GM19238 (cell line): ENCODE results near the gene GAB2.
A peak's percentile ranks its signal among the peaks of the same experiment; 100 is the strongest.
"Not testable (repeated sequence)": the region's sequence is repeated elsewhere in the genome, so short reads cannot be mapped to it uniquely, and the experiment has no call there.

Experiments
- DNase-seq: peaks from one replicate; pipeline ENCODE4 v3.0.0; 2011; ENCODE audit warnings: low spot score; ENCODE audit not compliant: insufficient read length

GAB2 gene

DNA sequence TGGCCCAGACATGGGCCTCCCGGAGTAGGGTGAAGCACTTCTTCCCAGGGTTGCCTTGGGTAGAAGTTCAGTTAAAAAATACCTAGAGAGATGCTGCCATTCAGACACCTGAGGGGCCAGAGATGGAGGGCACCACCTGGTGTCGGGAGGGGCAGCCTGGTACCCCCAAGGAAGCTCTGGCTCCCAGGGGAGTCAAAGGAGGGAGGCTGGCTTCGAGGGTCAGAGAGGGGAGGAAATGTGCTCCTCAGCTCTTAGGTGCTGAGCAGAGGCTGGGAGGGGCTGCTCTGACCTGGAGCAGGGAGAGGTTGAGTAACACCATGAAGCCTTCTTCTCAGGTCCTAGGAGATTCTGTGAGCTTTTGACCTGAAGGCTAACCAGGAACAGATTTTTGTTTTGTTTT is 227.8 kb downstream of the GAB2 start:
- no peak for DNase-seq

DNA sequence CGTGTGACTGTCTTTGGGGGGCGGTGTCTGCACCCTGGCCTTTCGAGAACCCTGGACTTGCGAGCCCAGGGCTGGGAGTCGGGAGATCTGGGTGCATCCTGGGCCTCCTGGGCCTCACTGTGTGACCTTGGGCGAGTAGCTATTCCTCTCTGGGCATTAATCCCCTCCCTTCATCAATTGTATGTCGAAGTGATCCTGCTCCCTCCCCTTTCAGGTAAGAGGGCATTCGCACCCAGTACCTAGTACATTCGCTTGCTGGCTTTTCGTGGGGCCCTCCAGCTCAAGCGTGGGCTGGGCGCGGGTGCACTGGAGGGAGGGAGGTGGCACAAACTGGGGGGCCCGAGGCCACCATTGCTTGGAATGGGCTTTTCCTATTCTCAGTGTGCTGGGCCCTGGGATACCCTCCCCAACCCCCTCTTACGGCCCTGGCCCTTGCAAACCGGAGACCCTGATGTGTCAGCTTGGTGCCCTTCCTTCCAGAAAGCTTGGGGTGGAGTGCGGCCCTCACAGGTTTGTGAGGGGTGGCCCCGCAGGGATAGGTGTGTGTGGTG is 228.4 kb downstream of the GAB2 start:
- DNase-seq: no peak

- DNase-seq: peak; percentile 98
These were observed 229.1 kb downstream of the GAB2 start, which contains the start of the genes KCTD21 and USP35 for GRCh38 chr11:78188286-78189173. TSS of gene KCTD21 (minus strand) at chr11:78188626. CDS start at chr11:78174554, 14,072 bp downstream. TSS of gene USP35 (plus strand) at chr11:78188919. CDS start at chr11:78196246, 7,327 bp downstream.

- peak; percentile 48 for DNase-seq
These were observed 230.0 kb downstream of the GAB2 start for GRCh38 chr11:78187366-78188285.

GRCh38 chr11:78181185-78181584 is 236.4 kb downstream of the GAB2 start:
- no peak for DNase-seq

- DNase-seq: no peak
These were observed 236.9 kb downstream of the GAB2 start for GRCh38 chr11:78180751-78181150.

DNA sequence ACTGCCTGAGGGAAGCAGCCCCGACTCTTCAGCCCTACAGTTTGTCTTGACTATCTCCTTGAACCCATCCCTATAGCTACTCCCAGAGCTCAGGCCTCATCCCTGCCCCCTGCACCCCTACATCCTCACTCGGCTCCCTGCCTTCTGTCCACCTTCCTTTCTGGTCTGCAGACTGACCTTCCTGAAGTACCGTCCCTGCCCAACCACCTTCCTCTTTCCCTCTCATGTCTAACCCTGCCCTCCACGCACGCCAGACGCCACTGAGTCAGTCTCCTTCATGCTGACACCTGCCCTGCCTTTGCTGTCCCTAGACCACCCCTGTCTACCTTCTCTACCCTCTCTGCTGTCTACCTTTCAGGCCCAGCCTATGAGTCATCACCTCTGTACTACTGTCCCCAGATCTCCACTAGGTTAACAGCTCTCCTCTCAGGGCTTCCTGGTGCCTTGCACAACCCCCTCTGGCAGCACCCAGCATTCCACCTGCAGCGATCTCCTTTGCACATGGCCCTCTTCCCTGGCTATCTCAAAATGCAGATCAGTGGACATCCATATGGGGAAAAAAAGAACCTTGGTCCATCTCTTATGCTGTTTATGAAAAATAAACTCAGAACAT is 238.1 kb downstream of the GAB2 start:
- DNase-seq: no peak

DNA sequence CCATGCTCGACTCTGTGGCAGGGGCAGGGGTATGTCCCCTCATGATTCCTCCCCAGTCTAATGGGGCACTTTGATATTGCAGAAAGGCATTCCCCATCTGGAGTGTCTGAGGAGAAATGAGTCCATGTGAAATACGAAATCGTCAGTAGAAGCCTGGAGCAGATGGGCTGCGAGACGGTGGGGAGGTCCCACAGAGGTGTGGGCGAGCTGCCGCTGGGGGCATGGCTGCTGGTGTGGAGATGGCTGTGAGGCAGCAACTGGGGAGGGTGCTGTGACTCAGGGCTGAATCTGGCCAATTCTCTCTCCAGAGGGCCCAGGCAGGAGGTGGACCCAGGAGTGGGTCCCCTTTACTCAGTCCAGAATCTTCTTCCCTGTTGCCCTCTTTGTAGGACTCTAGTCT is 240.4 kb downstream of the GAB2 start:
- no peak for DNase-seq

DNA sequence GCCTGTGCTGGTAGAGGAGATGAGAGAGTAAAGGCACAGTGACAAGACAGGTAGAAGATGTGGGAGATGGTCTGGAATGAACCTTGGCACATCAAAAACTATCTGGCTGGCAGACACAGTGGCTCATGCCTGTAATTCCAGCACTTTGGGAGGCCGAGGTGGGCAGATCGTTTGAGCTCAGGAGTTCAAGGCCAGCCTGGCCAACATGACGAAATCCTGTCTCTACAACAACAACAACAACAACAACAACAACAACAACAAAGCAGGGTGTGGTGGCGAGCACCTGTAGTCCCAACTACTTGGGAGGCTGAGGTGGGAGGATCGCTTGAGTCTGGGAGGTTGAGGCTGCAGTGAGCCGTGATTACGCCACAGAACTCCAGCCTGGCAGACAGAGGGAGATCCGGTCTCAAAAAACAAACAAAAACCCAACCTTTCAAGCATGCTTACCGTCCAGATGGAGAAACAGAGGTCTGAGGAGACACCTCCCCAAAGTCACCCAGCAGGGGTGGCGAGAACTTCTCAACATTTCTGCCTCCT is 240.9 kb downstream of the GAB2 start:
- no peak for DNase-seq

GRCh38 chr11:78175862-78176261 is 241.8 kb downstream of the GAB2 start:
- DNase-seq: not testable (repeated sequence)

GRCh38 chr11:78171951-78172350 is 245.7 kb downstream of the GAB2 start:
- no peak for DNase-seq

GRCh38 chr11:78170874-78171549 is 246.6 kb downstream of the GAB2 start:
- DNase-seq: no peak

DNA sequence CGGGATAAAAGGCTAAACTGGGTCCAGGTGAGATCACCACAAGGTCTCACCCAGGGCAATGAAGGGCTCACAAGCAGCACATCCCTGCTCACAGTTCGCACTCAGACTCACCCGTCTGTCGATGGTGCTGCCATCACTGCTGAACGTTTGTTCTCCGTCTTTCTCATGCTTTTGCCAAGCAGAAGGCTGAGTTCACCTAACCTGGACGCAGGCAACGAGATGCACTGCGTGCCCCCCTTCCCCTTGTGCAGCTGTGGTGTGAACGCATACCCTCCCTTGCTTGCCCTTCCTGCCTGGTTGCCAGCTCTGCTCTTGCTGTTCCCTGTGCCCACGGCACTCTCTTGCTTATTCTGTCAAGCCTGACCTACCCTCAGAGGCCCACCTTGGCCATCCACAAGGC is 247.2 kb downstream of the GAB2 start:
- DNase-seq: no peak

GRCh38 chr11:78168539-78169477 is 248.8 kb downstream of the GAB2 start:
- DNase-seq: no peak

DNA sequence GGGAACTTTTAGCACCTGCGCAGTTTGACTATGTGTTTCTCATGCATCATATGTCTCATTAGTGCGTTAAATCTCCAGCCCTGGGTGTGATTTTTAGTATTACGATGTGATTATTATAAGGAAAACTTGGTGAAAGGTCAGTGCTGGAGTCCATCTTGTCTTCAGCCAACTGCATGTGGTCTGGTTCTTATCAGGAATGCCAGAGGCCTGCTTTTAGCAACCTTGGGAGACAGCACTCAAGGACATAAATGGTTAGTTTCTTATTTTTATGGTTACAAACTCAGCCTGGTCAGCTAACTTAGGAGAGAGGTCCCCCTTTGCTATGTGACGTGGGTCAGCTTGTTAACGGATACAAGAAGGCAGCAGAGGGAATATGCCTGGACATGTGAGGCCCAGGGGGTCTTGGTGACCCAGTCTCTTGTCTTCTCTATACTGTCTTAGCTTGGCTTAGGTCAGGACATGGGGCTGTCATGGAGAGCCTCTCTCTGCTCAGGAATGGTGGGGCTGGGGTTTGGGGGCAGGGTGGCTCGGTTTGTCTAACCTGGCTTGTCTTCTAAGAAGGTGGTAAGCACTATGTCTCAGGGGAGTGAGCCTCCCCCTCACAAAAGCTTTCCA is 250.7 kb downstream of the GAB2 start:
- no peak for DNase-seq
